NCI-H2081 (cell line): ENCODE results near the gene KCNMB1.

Experiments used
- DNase-seq, 2 experiments: peaks; one replicate each; lab custom pipeline; 2025; lab: John Stamatoyannopoulos, UW

The KCNMB1 gene

GRCh38 chr5:170414786-170415185 is 25.6 kb upstream of the KCNMB1 start:
- no peak for DNase-seq

DNA sequence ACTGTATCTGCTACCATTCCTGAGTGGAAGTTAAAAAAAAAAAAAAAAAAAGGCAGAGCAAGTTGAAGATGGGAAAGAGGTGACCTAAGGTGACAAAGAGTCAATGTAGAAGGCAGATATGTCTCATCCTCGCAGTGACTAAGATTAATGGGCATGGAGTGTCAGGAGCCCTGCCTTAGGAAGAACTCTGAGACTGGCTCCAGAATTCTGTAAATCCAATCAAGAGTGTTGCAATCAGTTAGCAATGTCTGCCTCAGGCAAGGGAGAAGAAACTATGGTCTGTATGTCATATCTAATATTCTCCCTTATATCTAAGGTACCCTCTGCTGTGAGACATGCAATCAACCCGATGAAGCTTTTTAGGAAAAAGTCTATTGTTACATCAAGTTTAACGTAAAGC is 24.7 kb upstream of the KCNMB1 start:
- no peak for DNase-seq

DNA sequence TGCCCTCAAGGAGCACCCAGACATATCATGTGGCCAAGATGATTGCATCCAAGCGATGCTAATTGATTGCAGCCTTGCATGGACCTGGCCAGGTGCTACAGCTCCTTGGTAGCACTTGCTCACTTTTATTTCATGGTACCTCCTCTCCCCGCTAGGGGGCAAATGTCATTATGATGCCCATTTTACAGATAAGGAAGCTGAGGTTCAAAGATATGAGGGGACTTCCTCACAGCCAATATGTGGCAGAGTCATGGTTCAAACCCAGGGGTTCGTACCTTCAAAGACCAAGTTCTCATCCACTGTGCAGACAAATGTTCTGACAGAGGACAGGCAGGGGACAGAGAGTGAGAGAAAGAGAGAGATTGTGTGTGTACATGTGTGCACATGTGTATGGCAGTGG is 21.9 kb upstream of the KCNMB1 start:
- DNase-seq, result no peak

DNA sequence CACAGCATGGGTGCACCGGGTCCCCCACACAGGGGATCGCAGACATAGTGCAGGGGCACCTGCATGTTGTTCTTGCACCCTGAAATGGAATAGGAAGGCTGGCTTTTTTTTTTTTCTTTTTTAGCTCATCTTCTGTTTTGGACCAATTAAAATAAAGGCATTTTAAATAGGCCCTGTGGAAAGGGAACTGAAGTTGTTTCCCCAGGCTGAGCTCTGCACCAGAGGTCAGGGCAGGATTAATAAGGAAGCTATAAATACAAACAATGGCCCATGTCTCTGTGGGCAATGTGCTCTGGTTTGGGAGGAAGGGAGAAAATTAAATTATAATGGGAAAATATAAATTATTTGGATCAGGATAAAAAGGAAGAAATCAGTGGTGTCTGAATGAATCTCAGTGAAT is 21.2 kb upstream of the KCNMB1 start:
- DNase-seq, result no peak

DNA sequence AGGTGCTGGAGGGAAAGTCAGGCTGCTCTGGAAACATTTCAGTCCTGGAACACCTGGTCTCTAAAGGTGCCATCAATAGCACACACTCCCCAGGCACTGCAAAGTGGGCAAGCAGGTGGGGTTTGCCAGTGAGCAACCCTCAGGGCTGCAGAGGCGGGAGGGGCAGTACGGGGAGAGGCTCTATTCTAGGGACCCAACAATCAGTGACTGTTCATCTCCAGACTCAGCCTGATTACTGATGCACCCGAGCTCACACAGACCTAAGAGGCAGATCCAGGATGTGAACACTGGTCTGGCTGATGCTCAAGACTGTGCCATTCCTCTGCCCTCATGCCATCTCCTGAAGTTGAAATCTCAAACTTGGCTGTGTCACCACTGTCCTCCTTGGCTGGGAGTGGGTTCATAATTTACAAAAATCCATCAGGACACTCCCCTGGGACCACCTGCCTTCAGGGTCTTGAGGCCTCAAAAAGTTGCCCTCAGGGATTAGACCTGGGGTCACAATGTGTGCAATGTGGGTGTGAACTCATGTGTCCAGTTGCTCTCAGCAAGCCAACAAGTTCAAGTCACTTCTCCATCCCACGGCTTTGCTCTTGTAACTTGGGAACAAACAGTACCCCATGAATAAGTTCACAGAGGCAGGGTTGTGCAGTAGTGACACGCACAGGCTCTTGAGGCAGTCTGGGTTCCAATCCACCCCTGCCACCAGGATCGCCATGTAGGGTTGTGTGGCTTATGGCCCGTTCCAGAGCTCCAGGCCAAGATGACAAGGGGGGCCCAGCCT is 19.9 kb upstream of the KCNMB1 start:
- no peak for DNase-seq

GRCh38 chr5:170408226-170408625 is 19.1 kb upstream of the KCNMB1 start:
- no peak for DNase-seq

- no peak for DNase-seq
These were observed 17.9 kb upstream of the KCNMB1 start for GRCh38 chr5:170407062-170407461.

DNA sequence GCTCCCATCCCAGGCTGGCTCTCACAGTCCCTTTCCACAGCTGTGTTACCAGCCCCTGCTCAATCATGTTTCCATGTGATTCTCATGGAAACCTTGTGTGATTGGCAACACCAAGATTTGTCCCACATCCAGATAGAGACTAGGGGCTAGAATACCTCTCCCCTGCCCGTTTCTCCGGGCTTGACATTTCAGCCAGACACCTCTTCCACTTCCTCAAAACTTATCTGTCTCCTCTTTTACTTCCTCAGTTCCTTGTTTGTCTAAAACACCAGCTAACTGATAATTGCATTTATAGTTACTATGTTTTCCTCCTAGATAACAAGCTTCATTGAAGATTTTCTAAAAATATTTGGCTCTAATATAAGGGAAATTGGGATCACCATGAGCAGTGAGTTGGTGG is 16.6 kb upstream of the KCNMB1 start:
- DNase-seq, result no peak

DNA sequence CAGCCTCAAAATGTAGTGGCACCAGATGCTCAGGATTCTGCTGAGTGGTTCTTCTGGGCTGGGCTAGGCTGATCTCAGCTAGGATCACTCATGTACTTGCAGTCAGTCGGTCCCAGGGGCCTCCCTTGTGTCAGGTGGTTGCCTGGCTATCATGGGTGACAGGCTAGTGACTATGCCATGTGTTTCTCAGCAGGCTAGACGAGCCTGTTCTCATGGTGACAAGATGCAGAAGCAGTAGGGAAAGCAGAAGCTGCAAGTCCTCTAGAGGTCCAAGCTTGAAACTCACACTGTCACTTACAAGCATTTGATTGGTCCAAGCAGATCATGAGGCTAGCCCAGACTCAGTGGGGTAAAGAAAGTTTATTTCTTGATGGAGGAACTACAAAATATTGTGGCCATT is 15.2 kb upstream of the KCNMB1 start:
- DNase-seq, result no peak

DNA sequence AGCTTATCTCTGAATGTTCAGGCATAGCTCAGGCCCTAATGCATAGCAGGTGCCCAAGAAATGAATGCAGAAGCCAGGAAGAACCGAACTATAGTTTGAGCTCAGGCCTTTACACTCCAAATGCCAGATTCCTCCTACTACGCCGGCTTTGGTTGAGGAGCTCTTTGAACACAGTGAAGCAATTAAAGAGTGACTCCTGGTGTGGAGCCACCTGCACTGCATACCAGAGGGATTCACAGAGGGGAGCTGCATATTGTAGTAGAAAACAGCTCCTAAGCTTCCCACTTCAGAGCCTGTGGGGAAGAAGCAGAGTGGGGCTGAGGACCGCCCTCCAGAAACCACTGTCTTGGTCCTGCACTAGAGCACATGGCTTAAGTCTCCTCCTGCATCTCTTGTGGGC is 14.5 kb upstream of the KCNMB1 start:
- no peak for DNase-seq

DNA sequence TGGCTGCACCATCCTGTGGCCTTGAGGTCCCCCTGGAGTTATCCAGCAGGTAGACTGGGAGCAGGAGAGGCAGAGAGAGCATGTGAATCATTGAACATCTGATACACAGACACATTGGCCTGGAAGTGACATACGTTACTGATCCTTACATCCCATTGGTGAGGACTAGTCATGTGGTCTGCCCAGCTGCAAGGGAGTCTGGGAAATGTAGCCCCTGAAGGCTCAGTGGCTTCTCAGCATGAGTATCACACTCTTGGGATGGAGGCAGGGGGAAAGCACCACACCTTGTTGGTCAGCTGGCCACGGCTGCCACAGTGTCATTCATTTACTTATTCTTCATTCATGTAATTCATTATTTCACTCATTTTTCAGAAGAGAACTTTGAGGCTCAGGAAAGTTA is 13.3 kb upstream of the KCNMB1 start:
- no peak for DNase-seq

DNA sequence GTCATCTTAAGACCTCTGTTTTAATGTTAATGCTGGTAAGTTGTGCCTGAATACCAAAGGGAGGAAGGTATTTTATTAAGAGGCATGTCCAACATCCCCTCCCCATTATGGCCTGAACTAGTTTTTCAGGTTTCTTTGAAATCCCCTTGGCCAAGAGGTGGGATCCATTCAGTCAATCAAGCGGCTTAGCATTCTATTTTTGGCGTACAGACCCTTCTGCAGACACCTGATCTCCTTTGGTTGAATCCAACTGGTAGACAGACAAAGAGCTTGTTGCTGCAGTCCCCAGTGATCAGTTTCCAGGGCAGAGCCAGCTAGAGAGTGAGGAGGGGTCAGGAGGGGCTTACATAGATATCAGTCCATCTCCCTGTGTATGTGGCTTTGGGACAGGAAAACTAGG is 7.9 kb upstream of the KCNMB1 start:
- no peak for DNase-seq

- no peak for DNase-seq
These were observed 4.8 kb upstream of the KCNMB1 start for GRCh38 chr5:170393958-170394357.

GRCh38 chr5:170393235-170393634 is 4.1 kb upstream of the KCNMB1 start:
- DNase-seq, result no peak

DNA sequence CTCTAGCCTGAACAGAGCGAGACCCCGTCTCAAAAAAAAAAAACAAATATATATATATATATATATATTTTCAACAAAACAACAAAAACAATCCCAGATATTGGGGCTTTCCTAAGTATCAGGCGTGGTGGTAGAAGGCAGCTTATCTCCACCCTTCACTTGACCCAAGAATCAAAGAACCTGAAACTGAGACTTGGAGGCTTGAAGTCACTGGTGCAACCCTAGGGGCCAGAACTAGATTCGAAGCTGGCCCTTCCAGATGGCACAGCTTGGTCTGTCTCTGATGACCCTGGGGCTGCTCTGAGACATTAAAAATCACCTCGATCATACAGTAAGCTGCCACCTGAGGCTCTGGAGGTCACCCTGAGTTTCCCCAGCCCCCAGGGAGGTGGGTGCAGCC is 1.3 kb upstream of the KCNMB1 start:
- DNase-seq, result no peak

DNA sequence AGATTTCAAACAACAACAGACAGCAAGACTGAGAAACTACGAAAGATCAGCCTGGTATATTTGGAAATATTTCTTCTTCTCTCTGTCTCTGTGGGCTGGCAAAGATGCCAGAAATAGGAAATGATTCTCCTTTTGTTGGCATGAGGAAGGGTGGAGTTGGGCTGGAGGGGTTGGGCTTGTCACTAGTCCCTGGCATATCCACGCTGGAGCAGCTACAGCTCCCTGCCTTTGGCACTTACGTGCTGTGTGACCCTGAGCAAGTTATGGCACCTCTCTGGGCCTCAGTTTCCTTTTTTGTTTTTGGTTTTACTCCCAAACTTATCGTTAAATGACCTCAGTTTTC is 354 bp upstream of the KCNMB1 start:
- no peak for DNase-seq

DNA sequence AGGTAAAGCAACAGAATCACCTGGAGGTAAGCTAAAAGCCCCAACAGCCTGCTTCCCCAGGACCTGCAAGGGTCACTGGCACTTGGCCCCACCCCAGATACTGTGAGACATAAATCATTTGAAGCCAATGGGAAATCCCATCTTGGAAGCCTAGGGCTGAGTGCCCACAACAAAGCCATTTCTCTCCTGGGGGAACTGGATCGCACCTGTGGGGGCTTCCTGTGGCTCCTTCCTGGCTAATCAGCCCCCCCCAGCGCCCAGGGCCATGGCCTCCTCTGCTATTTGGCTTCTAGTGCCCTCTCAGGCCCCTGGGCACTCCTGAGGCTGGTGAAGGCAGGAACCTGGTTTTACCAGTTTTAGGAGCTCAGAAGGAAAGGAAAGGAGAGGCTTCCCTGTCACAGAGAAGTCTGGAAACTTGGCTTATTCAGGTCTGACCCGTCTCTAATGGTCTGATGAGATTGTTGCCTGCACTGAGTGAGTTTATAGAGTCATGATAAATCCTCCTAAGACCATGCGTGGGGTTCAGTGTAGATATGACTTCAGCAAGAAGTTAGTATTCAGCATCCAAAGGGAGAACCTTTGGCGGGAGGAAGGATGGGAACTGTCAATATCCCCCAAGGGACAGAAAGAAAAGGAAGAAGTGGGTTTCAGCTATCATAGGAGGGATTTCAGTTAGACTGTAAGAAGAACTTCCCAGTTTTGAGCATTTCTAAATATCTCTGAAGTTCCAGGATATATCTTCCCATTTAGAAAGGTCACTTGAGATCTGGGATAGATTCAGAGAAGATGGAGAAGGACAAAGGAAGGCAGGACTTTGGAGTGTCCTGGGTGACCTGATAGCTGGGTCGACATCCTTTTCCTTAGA is 1.2 kb downstream of the KCNMB1 start:
- no peak for DNase-seq

DNA sequence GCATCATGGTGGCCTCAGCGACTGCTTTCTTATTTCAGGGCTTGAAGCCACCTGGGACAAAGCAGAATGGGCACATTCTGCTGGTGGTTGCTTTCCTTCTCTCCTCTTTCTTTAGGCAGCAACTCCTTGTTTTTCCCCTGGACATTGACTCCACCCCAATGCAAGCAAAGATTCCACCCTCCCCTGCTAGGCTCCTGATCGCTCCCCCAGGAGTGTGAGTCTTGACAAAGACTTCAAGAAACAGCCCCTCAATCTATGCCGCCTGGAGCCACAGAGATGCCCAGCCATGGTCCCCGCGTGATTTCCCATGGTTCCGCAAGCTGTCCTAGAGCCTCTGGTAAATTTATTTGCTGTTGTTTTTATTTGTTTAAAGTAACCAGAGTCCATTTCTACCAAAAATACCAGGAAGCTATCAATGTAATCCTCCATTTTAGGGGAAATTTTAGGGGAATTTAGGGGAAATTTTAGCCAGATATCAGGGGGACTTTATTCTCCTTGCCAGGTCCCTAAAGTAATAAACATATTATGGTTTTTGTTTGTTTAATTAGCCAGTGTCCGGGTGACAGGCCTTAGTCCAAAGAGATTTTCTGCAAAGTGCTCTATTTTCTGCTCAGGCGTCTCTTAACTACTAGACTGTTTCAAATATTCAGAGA is 2.3 kb downstream of the KCNMB1 start:
- DNase-seq, result no peak

- no peak for DNase-seq
These were observed 5.9 kb downstream of the KCNMB1 start for GRCh38 chr5:170383227-170383626.

DNA sequence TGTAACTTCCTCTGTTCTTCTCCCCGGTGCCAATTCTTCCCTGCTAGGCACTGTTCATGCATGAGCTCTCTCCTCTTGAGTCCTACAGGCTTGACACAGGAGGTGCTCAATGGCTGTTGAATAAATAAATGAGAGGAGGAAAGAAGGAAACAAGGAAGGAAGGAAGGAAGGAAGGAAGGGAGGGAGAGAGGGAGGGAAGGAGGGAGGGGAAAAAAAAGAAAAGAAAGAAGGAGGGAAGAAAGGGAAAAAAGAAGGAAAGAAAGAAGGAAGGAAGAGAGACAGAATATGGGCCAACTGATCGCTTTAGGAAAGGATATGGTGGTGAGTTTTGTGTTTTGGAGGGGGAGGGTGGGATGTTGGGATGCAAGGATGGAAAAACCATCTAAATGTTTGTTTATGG is 6.4 kb downstream of the KCNMB1 start:
- DNase-seq, result no peak

DNA sequence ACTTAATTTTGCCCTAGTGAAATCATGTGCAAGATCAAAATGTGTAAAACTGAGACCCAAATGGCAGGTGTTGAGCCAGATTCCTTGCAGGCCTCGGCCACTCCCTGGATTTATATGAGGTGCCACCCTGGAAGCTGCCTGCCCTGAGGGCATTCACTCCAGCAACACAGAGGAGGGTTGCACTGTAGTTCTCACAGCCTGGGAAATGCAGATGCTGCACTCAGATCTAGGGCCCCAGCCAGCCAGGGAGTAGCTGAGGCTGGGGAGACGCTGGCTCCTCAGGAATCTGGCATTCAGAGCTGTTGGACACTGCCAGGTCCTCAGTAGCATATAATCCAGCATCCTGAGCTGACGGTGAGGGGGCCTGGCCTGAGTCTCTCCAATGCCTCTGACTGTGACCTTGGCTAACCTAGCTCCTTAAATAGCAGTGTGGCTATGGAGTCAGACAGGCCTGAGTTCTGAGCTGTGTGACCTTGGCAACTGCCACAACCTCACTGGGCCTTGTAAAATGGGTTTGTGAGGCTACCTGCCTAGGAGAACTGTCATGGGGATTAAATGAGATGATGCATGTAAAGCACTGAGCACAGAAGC is 8.7 kb downstream of the KCNMB1 start:
- DNase-seq, result no peak

DNA sequence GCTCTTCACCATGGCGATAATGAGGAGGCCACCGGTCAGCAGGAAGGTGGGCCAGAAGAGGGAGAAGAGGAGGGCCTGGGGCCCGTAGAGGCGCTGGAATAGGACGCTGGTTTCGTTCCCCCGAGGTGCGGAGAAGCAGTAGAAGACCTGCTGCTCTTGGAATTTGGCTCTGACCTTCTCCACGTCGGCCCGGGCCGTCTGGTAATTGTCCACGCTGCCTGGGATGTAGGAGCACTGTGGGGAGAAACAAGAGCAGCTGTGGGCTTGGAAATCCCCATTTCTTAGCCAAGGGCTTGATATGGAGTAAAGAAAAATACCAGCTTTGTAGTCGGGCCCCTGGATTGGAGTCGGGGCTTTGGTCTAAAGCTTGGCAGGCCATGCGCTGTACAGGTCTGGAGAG is 10.4 kb downstream of the KCNMB1 start:
- no peak for DNase-seq

DNA sequence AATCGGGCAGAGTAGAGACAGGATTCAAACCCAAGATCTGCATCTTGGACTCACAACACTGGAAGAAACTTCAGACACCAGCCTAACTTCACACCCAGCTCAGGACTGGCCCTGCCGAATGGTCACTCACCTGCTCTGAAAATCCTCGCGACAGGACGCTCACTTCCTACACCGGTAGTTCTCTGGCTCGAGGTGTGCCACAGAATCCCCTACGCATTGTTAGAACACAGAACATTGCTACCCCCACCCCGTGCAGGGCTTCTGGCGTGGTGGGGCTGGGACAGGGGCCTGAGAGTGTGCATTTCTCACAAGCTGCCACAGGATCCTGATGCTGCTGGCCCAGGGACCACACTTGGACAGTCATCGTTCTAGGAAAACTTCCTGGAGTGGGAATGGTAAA is 12.1 kb downstream of the KCNMB1 start:
- no peak for DNase-seq
